IMR-90 (cell line): ENCODE measurements around the gene FOXN3. TPM values are rescaled to one million over a fixed set of nuclear protein-coding genes. Genes with fewer than 3 reads are reported as not detected.

Source experiments
- ATAC-seq: fragments of 200-7000 bp; cut with Tn5 transposase; 2 replicates; pipeline ENCODE4 v1.9.1; 2020; ENCODE audit warnings: low read depth, mild to moderate bottlenecking, moderate library complexity
- BruUV-seq: library from RNA; stranded (reverse); fragments of 400-500 nt; replicated peaks from 2 replicates; lab custom pipeline; 2021; lab: Mats Ljungman, UMichigan
- CTCF ChIA-PET: fragments of 300-600 bp; formaldehyde crosslinking; extraction: SDS; loops from one replicate; lab custom pipeline; 2021; ENCODE audit warnings: antibody characterized with exemption; lab: Yijun Ruan, JAX
- POLR2A ChIA-PET: fragments of 300-600 bp; sonication (Branson Sonifier 250); formaldehyde crosslinking; loops from one replicate; lab custom pipeline; 2022; ENCODE audit warnings: antibody characterized with exemption; ENCODE audit not compliant: unreplicated experiment; lab: Charles Lee
- DNase-seq: peaks from one replicate; pipeline ENCODE4 v3.0.0; 2013
- H2AFZ ChIP-seq: replicated peaks from 2 replicates; pipeline ENCODE3; 2013; ENCODE audit warnings: low read length, mild to moderate bottlenecking; ENCODE audit not compliant: poor library complexity
- H2AK5ac ChIP-seq: 2 replicates; pipeline ENCODE4 v1.6.1; 2013; ENCODE audit warnings: low read depth, low read length, inconsistent platforms
- H2AK9ac ChIP-seq: replicated peaks from 2 replicates; pipeline ENCODE3; 2013; ENCODE audit warnings: mild to moderate bottlenecking, low read depth, low read length, moderate library complexity; ENCODE audit not compliant: poor library complexity
- H2BK120ac ChIP-seq: 2 replicates; pipeline ENCODE4 v1.6.1; 2013; ENCODE audit warnings: low read depth, low read length, inconsistent platforms
- H2BK15ac ChIP-seq: 3 replicates; pipeline ENCODE4 v1.6.1; 2013; ENCODE audit warnings: low read depth, low read length, inconsistent platforms
- H2BK20ac ChIP-seq: 2 replicates; pipeline ENCODE4 v1.6.1; 2013; ENCODE audit warnings: low read depth, mild to moderate bottlenecking, inconsistent platforms, low read length, moderate library complexity
- H2BK5ac ChIP-seq: 2 replicates; pipeline ENCODE4 v1.6.1; 2013; ENCODE audit warnings: mild to moderate bottlenecking, low read depth, low read length, inconsistent platforms; ENCODE audit not compliant: poor library complexity, severe bottlenecking
- H3K14ac ChIP-seq: replicated peaks from 2 replicates; pipeline ENCODE4 v1.6.1; 2013; ENCODE audit warnings: low read depth, low read length, inconsistent platforms
- H3K18ac ChIP-seq: 2 replicates; pipeline ENCODE4 v1.6.1; 2013; ENCODE audit warnings: low read depth, low read length, control low read depth
- H3K23ac ChIP-seq: 2 replicates; pipeline ENCODE4 v1.6.1; 2013; ENCODE audit warnings: low read depth, low read length, inconsistent platforms
- H3K27ac ChIP-seq: 2 replicates; pipeline ENCODE4 v1.5.1; 2013; ENCODE audit warnings: mild to moderate bottlenecking, control low read depth, low read length; ENCODE audit not compliant: insufficient read depth
- H3K27me3 ChIP-seq: 2 replicates; pipeline ENCODE4 v1.6.1; 2013; ENCODE audit warnings: low read length; ENCODE audit not compliant: control insufficient read depth, insufficient read depth
- H3K36me3 ChIP-seq: 2 replicates; pipeline ENCODE4 v1.6.1; 2013; ENCODE audit warnings: low read length, mixed read lengths; ENCODE audit not compliant: control insufficient read depth, insufficient read depth
- H3K4ac ChIP-seq: 2 replicates; pipeline ENCODE4 v1.6.1; 2013; ENCODE audit warnings: low read depth, low read length, inconsistent platforms
- H3K4me1 ChIP-seq: 2 replicates; pipeline ENCODE4 v1.6.1; 2013; ENCODE audit warnings: low read length, mixed read lengths; ENCODE audit not compliant: control insufficient read depth, insufficient read depth
- H3K4me2 ChIP-seq: 2 replicates; pipeline ENCODE4 v1.6.1; 2013; ENCODE audit warnings: low read depth, mild to moderate bottlenecking, control low read depth, low read length, moderate library complexity
- H3K4me3 ChIP-seq: 2 replicates; pipeline ENCODE4 v1.5.1; 2013; ENCODE audit warnings: low read depth, mild to moderate bottlenecking, control low read depth, low read length, moderate library complexity; ENCODE audit not compliant: insufficient read depth
- H3K56ac ChIP-seq: 2 replicates; pipeline ENCODE4 v1.6.1; 2013; ENCODE audit warnings: low read length, inconsistent platforms; ENCODE audit not compliant: insufficient read depth; ENCODE audit errors: extremely low read depth
- H3K79me1 ChIP-seq, 2 experiments: 2 replicates each; pipeline ENCODE4 v1.6.1; 2013; ENCODE audit warnings: low read length in 2 of 2, inconsistent platforms in 1 of 2, low read depth in 1 of 2
- H3K9ac ChIP-seq: 2 replicates; pipeline ENCODE4 v1.6.1; 2013; ENCODE audit warnings: low read depth, low read length, control low read depth
- H3K9me1 ChIP-seq: 2 replicates; pipeline ENCODE4 v1.6.1; 2013; ENCODE audit warnings: low read length, inconsistent platforms; ENCODE audit not compliant: insufficient read depth
- H3K9me3 ChIP-seq: 2 replicates; pipeline ENCODE4 v1.6.1; 2013; ENCODE audit warnings: low read length; ENCODE audit not compliant: control insufficient read depth, insufficient read depth
- H4K20me1 ChIP-seq: 2 replicates; pipeline ENCODE4 v1.6.1; 2013; ENCODE audit warnings: low read length, inconsistent platforms; ENCODE audit not compliant: insufficient read depth
- H4K5ac ChIP-seq: 2 replicates; pipeline ENCODE4 v1.6.1; 2013; ENCODE audit warnings: mild to moderate bottlenecking, low read depth, low read length, control low read depth
- H4K8ac ChIP-seq, 2 experiments: 2 replicates each; pipeline ENCODE4 v1.6.1; 2013; ENCODE audit warnings: low read depth in 2 of 2, low read length in 2 of 2, control low read depth in 1 of 2, inconsistent platforms in 1 of 2
- H4K91ac ChIP-seq: 2 replicates; pipeline ENCODE4 v1.6.1; 2013; ENCODE audit warnings: low read depth, low read length, inconsistent platforms; ENCODE audit not compliant: insufficient read depth
- CTCF ChIP-seq: conservative IDR thresholded peaks from 2 replicates; pipeline ENCODE4 v1.5.1; 2012; ENCODE audit warnings: mild to moderate bottlenecking, low read depth, low read length, improper control_type of control experiment
- MAZ ChIP-seq: IDR thresholded peaks from 2 replicates; pipeline ENCODE4 v1.6.1; 2012; ENCODE audit warnings: low read depth, mild to moderate bottlenecking, low read length, improper control_type of control experiment, moderate library complexity, borderline replicate concordance
- RAD21 ChIP-seq: IDR thresholded peaks from 2 replicates; pipeline ENCODE4 v1.6.1; 2012; ENCODE audit warnings: low read length, improper control_type of control experiment
- SMC3 ChIP-seq: fragments of 150-350 bp; IDR thresholded peaks from 2 replicates; pipeline ENCODE4 v1.6.1; 2016; ENCODE audit warnings: low read depth, mild to moderate bottlenecking, antibody characterized with exemption, low read length, moderate library complexity
- whole genome bisulfite sequencing, 2 experiments: methylation state at CpG; one replicate each; pipeline versions ENCODE4 v1.1.5 to v1.1.7; 2013; ENCODE audit warnings: missing lambda C conversion rate in 2 of 2; ENCODE audit not compliant: insufficient read length in 1 of 2; ENCODE audit errors: extremely low coverage in 2 of 2; 5-methylcytosine and 5-hydroxymethylcytosine counted together
- dilution Hi-C: fragments of 300-500 bp; cut with HindIII; formaldehyde crosslinking; loops from one replicate; pipeline ENCODE4 v1.14.3; 2018; ENCODE audit warnings: low sequenced_read_pairs; ENCODE audit not compliant: unreplicated experiment
- in situ Hi-C: fragments of 300-500 bp; cut with MboI; formaldehyde crosslinking; loops from 3 replicates; pipeline ENCODE4 v1.14.3; 2019; ENCODE audit warnings: low sequenced_read_pairs, inconsistent platforms, mixed read lengths
- intact Hi-C: fragments of 100-400 bp; cut with micrococcal nuclease; formaldehyde crosslinking; loops from 2 replicates; pipeline ENCODE4 v1.10.0; 2022
- polyA plus RNA-seq, 3 experiments: library from polyadenylated mRNA; depleted of rRNA; stranded (reverse); fragments of >200 nt; gene quantifications; 2 replicates each; pipeline ENCODE4 v1.2.3, GENCODE V29; 2012; ENCODE audit warnings: low replicate concordance in 1 of 3
- total RNA-seq: library from RNA; depleted of rRNA; stranded (reverse); fragments of >200 nt; gene quantifications from 2 replicates; pipeline ENCODE4 v1.2.3, GENCODE V29; 2012

FOXN3 gene
- total and polyA plus RNA-seq, 2 of the 4 experiments (the other 2 are of a cell fraction), result 22.6 to 33.7 TPM

- dilution Hi-C loops, result no loop called here
- Histone ChIP-seq H3K79me1 (peaks cover 58 to 79% of the 10 kb centered on the region in 2 experiments), H3K27ac (no peak overlapping the region), H2AFZ (no peak overlapping the region), H3K9ac (no peak overlapping the region), H3K18ac (no peak overlapping the region), H3K56ac (no peak overlapping the region), H2BK5ac (no peak overlapping the region), H4K5ac (no peak overlapping the region), H3K4me3 (no peak overlapping the region), H3K4ac (no peak overlapping the region), H3K9me1 (no peaks in the 10 kb centered on the region; the same call in 1 of the 2 replicates), H4K91ac (no peak overlapping the region), H4K8ac (no peak overlapping the region), H3K36me3 (peaks cover 7% of the 10 kb centered on the region), H4K20me1 (peaks cover 40% of the 10 kb centered on the region), H3K4me1 (peaks cover 3% of the 10 kb centered on the region; the same call in 1 of the 2 replicates), H2AK5ac (no peak overlapping the region), H3K4me2 (no peak overlapping the region), H2BK120ac (no peak overlapping the region), H3K23ac (no peak overlapping the region), H2AK9ac (no peak overlapping the region), H2BK15ac (no peak overlapping the region), H3K14ac (no peak overlapping the region), H3K9me3 (peaks cover 6% of the 10 kb centered on the region), H2BK20ac (no peak overlapping the region), H3K27me3 (no peaks in the 10 kb centered on the region)
- ChIA-PET CTCF (no interaction called here), POLR2A (no interaction called here)
- 0 out of 2 replicates have a peak, but pooled peaks have one; percentile 51 for ATAC-seq
- peak; percentile 19 for DNase-seq
- peak; percentile 33 for TF ChIP-seq CTCF
- peak; percentile 25; the same call in 1 of the 2 replicates for TF ChIP-seq SMC3
- peak; percentile 39 for TF ChIP-seq RAD21
- no peak for TF ChIP-seq MAZ
- in situ Hi-C loops, result no loop called here
- 100% methylated on average over 2 of the region's 7 CpGs; no CpG with 5 or more reads in 1 of the 2 experiments for WGBS, 2 experiments
- no TSS peak for BruUV-seq
- intact Hi-C loops, result loop anchor here (10.0 kb wide), 1 partner anchor 193 kb away; no protein-coding TSS in a partner anchor
Measured at GRCh38 chr14:89237921-89238529, 179.0 kb downstream of the FOXN3 start.
